ENCODE results near the gene SNX33. TPM values are rescaled to one million over a fixed set of nuclear protein-coding genes. Genes with fewer than 3 reads are reported as not detected.
"Not testable (repeated sequence)": the region's sequence is repeated elsewhere in the genome, so short reads cannot be mapped to it uniquely, and the experiment has no call there.

The SNX33 gene
- polyA plus RNA-seq, 4 donors = 11.0 to 19.8 (median 15.2) TPM

- H3K27me3 ChIP-seq (ENCODE audit: control insufficient read depth in 3 of 3, insufficient read depth in 3 of 3, low read length in 3 of 3) = no peaks in the 10 kb centered on the region
- H3K9me3 ChIP-seq (ENCODE audit: control insufficient read depth in 2 of 2, insufficient read depth in 1 of 2, low read depth in 1 of 2, low read length in 1 of 2) = no peaks in the 10 kb centered on the region
- H3K36me3 ChIP-seq (ENCODE audit: control insufficient read depth in 3 of 3, insufficient read depth in 2 of 3, low read depth in 1 of 3, low read length in 3 of 3) = peaks cover 7 to 37% (median 18%) of the 10 kb centered on the region in 3 donors
- FAIRE-seq = no peak
- peaks cover 0 to under 1% (median 0%) of the 10 kb centered on the region in 3 donors for H3K4me1 ChIP-seq (ENCODE audit: control insufficient read depth in 3 of 3, insufficient read depth in 2 of 3, low read depth in 1 of 3, low read length in 2 of 3)
- peak overlapping the region in 2 of 3 donors; percentile 13 to 78 for H3K27ac ChIP-seq (ENCODE audit: low read depth in 1 of 3, low read length in 2 of 3)
- H3K4me3 ChIP-seq (ENCODE audit: low read depth in 1 of 3, low read length in 3 of 3) = no peak overlapping the region
- DNase-seq = peak in 1 of 2 donors; percentile 37
- 51 to 60% (median 59%) methylated on average over 7 of the region's 7 CpGs for WGBS, 3 donors
Observed at GRCh38 chr15:75620841-75621391, 26.8 kb upstream of the SNX33 start.

GRCh38 chr15:75622505-75622904 is 25.2 kb upstream of the SNX33 start:
- peak overlapping the region in 1 of 3 donors; percentile 24 for H3K27ac ChIP-seq (ENCODE audit: low read depth in 1 of 3, low read length in 2 of 3)
- 69 to 75% (median 70%) methylated on average over 2 of the region's 2 CpGs for WGBS, 3 donors
- DNase-seq (no peak), FAIRE-seq (no peak)
- H3K9me3 ChIP-seq (ENCODE audit: control insufficient read depth in 2 of 2, insufficient read depth in 1 of 2, low read depth in 1 of 2, low read length in 1 of 2) = no peaks in the 10 kb centered on the region
- peaks cover 0 to 7% (median 0%) of the 10 kb centered on the region in 3 donors for H3K4me1 ChIP-seq (ENCODE audit: control insufficient read depth in 3 of 3, insufficient read depth in 2 of 3, low read depth in 1 of 3, low read length in 2 of 3)
- no peak overlapping the region for H3K4me3 ChIP-seq (ENCODE audit: low read depth in 1 of 3, low read length in 3 of 3)
- peaks cover under 1 to 24% (median 10%) of the 10 kb centered on the region in 3 donors for H3K36me3 ChIP-seq (ENCODE audit: control insufficient read depth in 3 of 3, insufficient read depth in 2 of 3, low read depth in 1 of 3, low read length in 3 of 3)
- no peaks in the 10 kb centered on the region for H3K27me3 ChIP-seq (ENCODE audit: control insufficient read depth in 3 of 3, insufficient read depth in 3 of 3, low read length in 3 of 3)

GRCh38 chr15:75625542-75626347 is 22.0 kb upstream of the SNX33 start, which contains the start of gene SNUPN:
Gene SNUPN, minus strand, starts transcription at chr15:75625725. Its CDS starts 4,674 bp downstream, at chr15:75621051.
- peak within 1 kb of the TSS; percentile 93 to 98 (median 94) for H3K27ac ChIP-seq (ENCODE audit: low read depth in 1 of 3, low read length in 2 of 3)
- WGBS, 3 donors = 1 to 2% (median 2%) methylated on average over 42 to 47 of the region's 47 CpGs
- H3K4me3 ChIP-seq (ENCODE audit: low read depth in 1 of 3, low read length in 3 of 3) = peak within 1 kb of the TSS; percentile 61 to 100 (median 91)
- peaks cover 0 to 1% (median 0%) of the 10 kb centered on the region in 3 donors for H3K36me3 ChIP-seq (ENCODE audit: control insufficient read depth in 3 of 3, insufficient read depth in 2 of 3, low read depth in 1 of 3, low read length in 3 of 3)
- H3K4me1 ChIP-seq (ENCODE audit: control insufficient read depth in 3 of 3, insufficient read depth in 2 of 3, low read depth in 1 of 3, low read length in 2 of 3) = peaks cover 0 to 7% (median 0%) of the 10 kb centered on the region in 3 donors
- DNase-seq (peak; percentile 97 to 98), FAIRE-seq (no peak)
- no peaks in the 10 kb centered on the region for H3K9me3 ChIP-seq (ENCODE audit: control insufficient read depth in 2 of 2, insufficient read depth in 1 of 2, low read depth in 1 of 2, low read length in 1 of 2)
- no peaks in the 10 kb centered on the region for H3K27me3 ChIP-seq (ENCODE audit: control insufficient read depth in 3 of 3, insufficient read depth in 3 of 3, low read length in 3 of 3)

- peaks cover 0 to under 1% (median 0%) of the 10 kb centered on the region in 3 donors for H3K4me1 ChIP-seq (ENCODE audit: control insufficient read depth in 3 of 3, insufficient read depth in 2 of 3, low read depth in 1 of 3, low read length in 2 of 3)
- DNase-seq = no peak
- H3K4me3 ChIP-seq (ENCODE audit: low read depth in 1 of 3, low read length in 3 of 3) = no peak overlapping the region
- FAIRE-seq = no peak
- H3K27me3 ChIP-seq (ENCODE audit: control insufficient read depth in 3 of 3, insufficient read depth in 3 of 3, low read length in 3 of 3) = no peaks in the 10 kb centered on the region
- no peak overlapping the region for H3K27ac ChIP-seq (ENCODE audit: low read depth in 1 of 3, low read length in 2 of 3)
- no peaks in the 10 kb centered on the region for H3K9me3 ChIP-seq (ENCODE audit: control insufficient read depth in 2 of 2, insufficient read depth in 1 of 2, low read depth in 1 of 2, low read length in 1 of 2)
- H3K36me3 ChIP-seq (ENCODE audit: control insufficient read depth in 3 of 3, insufficient read depth in 2 of 3, low read depth in 1 of 3, low read length in 3 of 3) = peaks cover 0 to 3% (median 0%) of the 10 kb centered on the region in 3 donors
Observed at GRCh38 chr15:75631935-75632334, 15.8 kb upstream of the SNX33 start.

GRCh38 chr15:75633922-75634321 is 13.8 kb upstream of the SNX33 start:
- WGBS, 3 donors = 89 to 91% (median 91%) methylated on average over 7 of the region's 7 CpGs

GRCh38 chr15:75636026-75636425 is 11.7 kb upstream of the SNX33 start:
- 50 to 70% (median 60%) methylated on average over 6 of the region's 6 CpGs for WGBS, 3 donors
- H3K27me3 ChIP-seq (ENCODE audit: control insufficient read depth in 3 of 3, insufficient read depth in 3 of 3, low read length in 3 of 3) = no peaks in the 10 kb centered on the region
- H3K36me3 ChIP-seq (ENCODE audit: control insufficient read depth in 3 of 3, insufficient read depth in 2 of 3, low read depth in 1 of 3, low read length in 3 of 3) = peaks cover 0 to 8% (median 0%) of the 10 kb centered on the region in 3 donors
- DNase-seq (no peak), FAIRE-seq (no peak)
- no peak overlapping the region for H3K4me3 ChIP-seq (ENCODE audit: low read depth in 1 of 3, low read length in 3 of 3)
- no peak overlapping the region for H3K27ac ChIP-seq (ENCODE audit: low read depth in 1 of 3, low read length in 2 of 3)
- no peaks in the 10 kb centered on the region for H3K9me3 ChIP-seq (ENCODE audit: control insufficient read depth in 2 of 2, insufficient read depth in 1 of 2, low read depth in 1 of 2, low read length in 1 of 2)
- H3K4me1 ChIP-seq (ENCODE audit: control insufficient read depth in 3 of 3, insufficient read depth in 2 of 3, low read depth in 1 of 3, low read length in 2 of 3) = peaks cover 4 to 7% (median 6%) of the 10 kb centered on the region in 3 donors

More at GRCh38 chr15:75633922-75634321, 13.8 kb upstream of the SNX33 start:
- not testable (repeated sequence) for H3K4me3 ChIP-seq (ENCODE audit: low read depth in 1 of 3, low read length in 3 of 3); H3K27ac ChIP-seq (ENCODE audit: low read depth in 1 of 3, low read length in 2 of 3); H3K9me3 ChIP-seq (ENCODE audit: control insufficient read depth in 2 of 2, insufficient read depth in 1 of 2, low read depth in 1 of 2, low read length in 1 of 2); H3K27me3 ChIP-seq (ENCODE audit: control insufficient read depth in 3 of 3, insufficient read depth in 3 of 3, low read length in 3 of 3); DNase-seq; H3K36me3 ChIP-seq (ENCODE audit: control insufficient read depth in 3 of 3, insufficient read depth in 2 of 3, low read depth in 1 of 3, low read length in 3 of 3); FAIRE-seq; H3K4me1 ChIP-seq (ENCODE audit: control insufficient read depth in 3 of 3, insufficient read depth in 2 of 3, low read depth in 1 of 3, low read length in 2 of 3)

- H3K36me3 ChIP-seq (ENCODE audit: control insufficient read depth in 3 of 3, insufficient read depth in 2 of 3, low read depth in 1 of 3, low read length in 3 of 3) = peaks cover 0 to 8% (median 0%) of the 10 kb centered on the region in 3 donors
- no peaks in the 10 kb centered on the region for H3K9me3 ChIP-seq (ENCODE audit: control insufficient read depth in 2 of 2, insufficient read depth in 1 of 2, low read depth in 1 of 2, low read length in 1 of 2)
- H3K4me3 ChIP-seq (ENCODE audit: low read depth in 1 of 3, low read length in 3 of 3) = peak overlapping the region in 1 of 3 donors; percentile 79
- peak overlapping the region in 1 of 3 donors; percentile 68 for H3K27ac ChIP-seq (ENCODE audit: low read depth in 1 of 3, low read length in 2 of 3)
- no peaks in the 10 kb centered on the region for H3K27me3 ChIP-seq (ENCODE audit: control insufficient read depth in 3 of 3, insufficient read depth in 3 of 3, low read length in 3 of 3)
- DNase-seq = no peak
- 54 to 66% (median 65%) methylated on average over 4 of the region's 4 CpGs for WGBS, 3 donors
- peaks cover 4 to 10% (median 6%) of the 10 kb centered on the region in 3 donors for H3K4me1 ChIP-seq (ENCODE audit: control insufficient read depth in 3 of 3, insufficient read depth in 2 of 3, low read depth in 1 of 3, low read length in 2 of 3)
- no peak for FAIRE-seq
Observed at GRCh38 chr15:75637245-75638009, 10.3 kb upstream of the SNX33 start.

- H3K36me3 ChIP-seq (ENCODE audit: control insufficient read depth in 3 of 3, insufficient read depth in 2 of 3, low read depth in 1 of 3, low read length in 3 of 3) = peaks cover 0 to 8% (median 0%) of the 10 kb centered on the region in 3 donors
- DNase-seq = no peak
- no peaks in the 10 kb centered on the region for H3K27me3 ChIP-seq (ENCODE audit: control insufficient read depth in 3 of 3, insufficient read depth in 3 of 3, low read length in 3 of 3)
- peak overlapping the region; percentile 91 to 99 (median 95) for H3K27ac ChIP-seq (ENCODE audit: low read depth in 1 of 3, low read length in 2 of 3)
- H3K9me3 ChIP-seq (ENCODE audit: control insufficient read depth in 2 of 2, insufficient read depth in 1 of 2, low read depth in 1 of 2, low read length in 1 of 2) = no peaks in the 10 kb centered on the region
- peaks cover 4 to 10% (median 6%) of the 10 kb centered on the region in 3 donors for H3K4me1 ChIP-seq (ENCODE audit: control insufficient read depth in 3 of 3, insufficient read depth in 2 of 3, low read depth in 1 of 3, low read length in 2 of 3)
- 1 to 2% (median 1%) methylated on average over 16 of the region's 16 CpGs for WGBS, 3 donors
- no peak for FAIRE-seq
- peak overlapping the region; percentile 67 to 89 (median 79) for H3K4me3 ChIP-seq (ENCODE audit: low read depth in 1 of 3, low read length in 3 of 3)
Observed at GRCh38 chr15:75639191-75639708, 8.5 kb upstream of the SNX33 start.
